PFSK-1 (cell line): ENCODE results near the gene SYNDIG1.

ENCODE experiments used
- FOXP2 ChIP-seq: optimal IDR thresholded peaks from 2 replicates; pipeline ENCODE3; 2011; ENCODE audit warnings: borderline replicate concordance, control low read depth, inconsistent platforms; ENCODE audit not compliant: insufficient read depth; ENCODE audit errors: extremely low read length, extremely low read depth
- POLR2AphosphoS5 ChIP-seq: IDR thresholded peaks from 2 replicates; pipeline ENCODE4 v1.6.1; 2012; ENCODE audit warnings: low read depth, mild to moderate bottlenecking, control low read depth, low read length, moderate library complexity
- REST ChIP-seq, 2 experiments: IDR thresholded peaks; 2 replicates each; pipeline versions ENCODE4 v1.6.1 to v1.8.0; 2011 to 2012; ENCODE audit warnings: low read depth in 2 of 2, low read length in 2 of 2, control low read depth in 1 of 2, inconsistent platforms in 1 of 2, mild to moderate bottlenecking in 1 of 2, moderate library complexity in 1 of 2; ENCODE audit not compliant: insufficient read depth in 1 of 2
- SIN3A ChIP-seq: IDR thresholded peaks from 2 replicates; pipeline ENCODE4 v1.6.1; 2012; ENCODE audit warnings: mild to moderate bottlenecking, low read length, moderate library complexity, borderline replicate concordance; ENCODE audit not compliant: insufficient read depth
- TAF1 ChIP-seq: IDR thresholded peaks from 2 replicates; pipeline ENCODE4 v1.6.1; 2012; ENCODE audit warnings: low read length, control low read depth, borderline replicate concordance; ENCODE audit not compliant: insufficient read depth

The SYNDIG1 gene

GRCh38 chr20:24566656-24567055, 97.2 kb downstream of the SYNDIG1 start:
- TF ChIP-seq SIN3A (no peak), REST (IDR thresholded peaks at IDR 0.05; ENCODE audit: insufficient read depth in 1 of 2, low read depth in 2 of 2, low read length in 2 of 2) (no peak), TAF1 (no peak), FOXP2 (no peak), POLR2AphosphoS5 (no peak)

- TF ChIP-seq REST (IDR thresholded peaks at IDR 0.05; ENCODE audit: insufficient read depth in 1 of 2, low read depth in 2 of 2, low read length in 2 of 2) = no peak
- TF ChIP-seq FOXP2 = no peak
- no peak for TF ChIP-seq POLR2AphosphoS5
- TF ChIP-seq TAF1 = no peak
- no peak for TF ChIP-seq SIN3A
These were observed 98.1 kb downstream of the SYNDIG1 start for GRCh38 chr20:24567508-24567907.

GRCh38 chr20:24568842-24569241, 99.4 kb downstream of the SYNDIG1 start:
- TF ChIP-seq FOXP2 (no peak), SIN3A (no peak), POLR2AphosphoS5 (no peak), REST (IDR thresholded peaks at IDR 0.05; ENCODE audit: insufficient read depth in 1 of 2, low read depth in 2 of 2, low read length in 2 of 2) (no peak), TAF1 (no peak)

- no peak for TF ChIP-seq REST (IDR thresholded peaks at IDR 0.05; ENCODE audit: insufficient read depth in 1 of 2, low read depth in 2 of 2, low read length in 2 of 2)
- no peak for TF ChIP-seq TAF1
- no peak for TF ChIP-seq FOXP2
- no peak for TF ChIP-seq POLR2AphosphoS5
These were observed 101.7 kb downstream of the SYNDIG1 start for GRCh38 chr20:24571159-24571558.

- TF ChIP-seq FOXP2 (no peak), SIN3A (no peak), TAF1 (no peak), POLR2AphosphoS5 (no peak), REST (IDR thresholded peaks at IDR 0.05; ENCODE audit: insufficient read depth in 1 of 2, low read depth in 2 of 2, low read length in 2 of 2) (no peak)
These were observed 102.7 kb downstream of the SYNDIG1 start for GRCh38 chr20:24572140-24572539.
